HEK293 (cell line): ENCODE data around the gene JTB.
A peak's percentile ranks its signal among the peaks of the same experiment; 100 is the strongest.

Source experiments
- ATF2 ChIP-seq: fragments of 450-650 bp; formaldehyde crosslinking; IDR thresholded peaks from 2 replicates; pipeline ENCODE4 v1.5.1; 2016; ENCODE audit warnings: missing biosample characterization, missing genetic modification characterization, low read depth
- CTCF ChIP-seq: fragments of 450-650 bp; formaldehyde crosslinking; IDR thresholded peaks from 2 replicates; pipeline ENCODE4 v1.5.1; 2016; ENCODE audit warnings: missing biosample characterization, missing genetic modification characterization
- EGR2 ChIP-seq: fragments of 450-650 bp; formaldehyde crosslinking; IDR thresholded peaks from 2 replicates; pipeline ENCODE4 v1.5.1; 2016; ENCODE audit warnings: low read depth, missing biosample characterization, missing genetic modification characterization
- GLI2 ChIP-seq: fragments of 450-650 bp; formaldehyde crosslinking; IDR thresholded peaks from 2 replicates; pipeline ENCODE4; 2017; ENCODE audit warnings: missing biosample characterization, missing genetic modification characterization, low read depth, borderline replicate concordance
- GLIS1 ChIP-seq: fragments of 450-650 bp; formaldehyde crosslinking; IDR thresholded peaks from 2 replicates; pipeline ENCODE4 v1.5.1; 2016; ENCODE audit warnings: missing biosample characterization, missing genetic modification characterization
- KLF16 ChIP-seq: fragments of 450-650 bp; formaldehyde crosslinking; IDR thresholded peaks from 2 replicates; pipeline ENCODE4 v1.5.1; 2017; ENCODE audit warnings: missing biosample characterization, missing genetic modification characterization
- KLF17 ChIP-seq: fragments of 450-650 bp; formaldehyde crosslinking; IDR thresholded peaks from 2 replicates; pipeline ENCODE4 v1.5.1; 2016; ENCODE audit warnings: missing biosample characterization, missing genetic modification characterization
- OSR2 ChIP-seq: fragments of 450-650 bp; formaldehyde crosslinking; IDR thresholded peaks from 2 replicates; pipeline ENCODE4 v1.5.1; 2016; ENCODE audit warnings: missing biosample characterization, missing genetic modification characterization
- TRIM28 ChIP-seq: IDR thresholded peaks from 2 replicates; pipeline ENCODE4 v1.6.1; 2011; ENCODE audit warnings: low read length, control low read depth, borderline replicate concordance
- ZBTB11 ChIP-seq: fragments of 450-650 bp; formaldehyde crosslinking; conservative IDR thresholded peaks from 2 replicates; pipeline ENCODE4 v1.5.1; 2016; ENCODE audit warnings: low read depth, missing biosample characterization, missing genetic modification characterization
- ZBTB17 ChIP-seq: fragments of 450-650 bp; formaldehyde crosslinking; IDR thresholded peaks from 2 replicates; pipeline ENCODE4 v1.5.1; 2016; ENCODE audit warnings: missing biosample characterization, missing genetic modification characterization
- ZBTB48 ChIP-seq: fragments of 450-650 bp; formaldehyde crosslinking; IDR thresholded peaks from 2 replicates; pipeline ENCODE4 v1.5.1; 2016; ENCODE audit warnings: missing biosample characterization, missing genetic modification characterization
- ZBTB8A ChIP-seq: fragments of 450-650 bp; formaldehyde crosslinking; IDR thresholded peaks from 2 replicates; pipeline ENCODE4 v1.5.1; 2016; ENCODE audit warnings: missing biosample characterization, missing genetic modification characterization
- ZFHX2 ChIP-seq: fragments of 450-650 bp; formaldehyde crosslinking; conservative IDR thresholded peaks from 2 replicates; pipeline ENCODE4 v1.5.1; 2016; ENCODE audit warnings: missing biosample characterization, missing genetic modification characterization
- ZNF10 ChIP-seq: fragments of 450-650 bp; formaldehyde crosslinking; IDR thresholded peaks from 2 replicates; pipeline ENCODE4 v1.5.1; 2017; ENCODE audit warnings: missing biosample characterization, missing genetic modification characterization
- ZNF221 ChIP-seq: fragments of 450-650 bp; formaldehyde crosslinking; IDR thresholded peaks from 2 replicates; pipeline ENCODE4 v1.5.1; 2017; ENCODE audit warnings: missing biosample characterization, missing genetic modification characterization, borderline replicate concordance
- ZNF24 ChIP-seq: fragments of 450-650 bp; formaldehyde crosslinking; IDR thresholded peaks from 2 replicates; pipeline ENCODE4 v1.5.1; 2016; ENCODE audit warnings: missing biosample characterization, missing genetic modification characterization
- ZNF280D ChIP-seq: fragments of 450-650 bp; formaldehyde crosslinking; IDR thresholded peaks from 2 replicates; pipeline ENCODE4 v1.5.1; 2016; ENCODE audit warnings: missing biosample characterization, missing genetic modification characterization
- ZNF302 ChIP-seq: fragments of 450-650 bp; formaldehyde crosslinking; IDR thresholded peaks from 2 replicates; pipeline ENCODE4 v1.5.1; 2016; ENCODE audit warnings: missing biosample characterization, missing genetic modification characterization, low read depth
- ZNF335 ChIP-seq: fragments of 450-650 bp; formaldehyde crosslinking; conservative IDR thresholded peaks from 2 replicates; pipeline ENCODE4 v1.5.1; 2016; ENCODE audit warnings: missing biosample characterization, missing genetic modification characterization
- ZNF362 ChIP-seq: fragments of 450-650 bp; formaldehyde crosslinking; IDR thresholded peaks from 2 replicates; pipeline ENCODE4 v1.5.1; 2016; ENCODE audit warnings: missing biosample characterization, missing genetic modification characterization
- ZNF513 ChIP-seq: fragments of 450-650 bp; IDR thresholded peaks from 2 replicates; pipeline ENCODE4 v1.5.1; 2018; ENCODE audit warnings: missing biosample characterization, missing genetic modification characterization
- ZNF776 ChIP-seq: fragments of 450-650 bp; formaldehyde crosslinking; IDR thresholded peaks from 2 replicates; pipeline ENCODE4 v1.5.0; 2017; ENCODE audit warnings: missing biosample characterization, missing genetic modification characterization, borderline replicate concordance
- ZNF777 ChIP-seq: fragments of 450-650 bp; formaldehyde crosslinking; IDR thresholded peaks from 2 replicates; pipeline ENCODE4 v1.5.1; 2017; ENCODE audit warnings: missing biosample characterization, missing genetic modification characterization, borderline replicate concordance
- ZSCAN30 ChIP-seq: fragments of 450-650 bp; IDR thresholded peaks from 2 replicates; pipeline ENCODE4 v1.5.1; 2018; ENCODE audit warnings: missing biosample characterization, mild to moderate bottlenecking, missing genetic modification characterization, moderate library complexity

The JTB gene

GRCh38 chr1:153985941-153986761 lies 8.7 kb upstream of the JTB start, which contains the start of gene RAB13 (continued):
- TF ChIP-seq KLF17 (tag by site-specific recombination), result no peak
- no peak for TF ChIP-seq GLI2 (tag by site-specific recombination)
- 0 out of 2 replicates have a peak, but pooled peaks have one; percentile 3 for TF ChIP-seq ZNF280D
- peak; percentile 28; the same call in 1 of the 2 replicates for TF ChIP-seq ZBTB11
- no peak for TF ChIP-seq KLF16
- no peak for TF ChIP-seq ZNF777 (tag by site-specific recombination)
- TF ChIP-seq ZNF24 (tag by site-specific recombination), result no peak
- no peak for TF ChIP-seq CTCF (tag by site-specific recombination)
- no peak for TF ChIP-seq ZBTB8A (tag by site-specific recombination)
- TF ChIP-seq ZNF221 (tag by site-specific recombination), result no peak
- TF ChIP-seq EGR2, result peak; percentile 63
- no peak for TF ChIP-seq ATF2 (tag by site-specific recombination)
- no peak for TF ChIP-seq ZNF362 (tag by site-specific recombination)
- 0 out of 2 replicates have a peak, but pooled peaks have one; percentile 50 for TF ChIP-seq ZSCAN30 (tag by site-specific recombination)
- 0 out of 2 replicates have a peak, but pooled peaks have one; percentile 16 for TF ChIP-seq GLIS1 (tag by site-specific recombination)
- TF ChIP-seq ZNF335 (tag by site-specific recombination), result peak; percentile 95
- TF ChIP-seq ZBTB48 (tag by site-specific recombination), result peak; percentile 71; the same call in 1 of the 2 replicates
- TF ChIP-seq ZNF776 (tag by site-specific recombination), result no peak
- TF ChIP-seq ZNF302 (tag by site-specific recombination), result no peak
- TF ChIP-seq TRIM28, result no peak
- no peak for TF ChIP-seq ZNF513 (tag by site-specific recombination)
- TF ChIP-seq ZFHX2, result peak; percentile 75
- TF ChIP-seq OSR2 (tag by site-specific recombination), result no peak
- TF ChIP-seq ZNF10 (tag by site-specific recombination), result 0 out of 2 replicates have a peak, but pooled peaks have one; percentile 7
- no peak; the same call in none of the 2 replicates for TF ChIP-seq ZBTB17 (tag by site-specific recombination)
